Retinal pigment epithelial cell (primary cell): Measurements from ENCODE around the gene MUSK.
A peak's percentile ranks its signal among the peaks of the same experiment; 100 is the strongest.

Experiments
- DNase-seq: peaks from one replicate; pipeline ENCODE4 v3.0.0-alpha.2; 2010; ENCODE audit warnings: low read depth
- H3K4me3 ChIP-seq: 2 replicates; pipeline ENCODE4 v1.5.1; 2011; ENCODE audit warnings: mild to moderate bottlenecking, low read length, control low read depth, moderate library complexity
- TF ChIP-seq, protein P1 (sequence below): conservative IDR thresholded peaks from 2 replicates; pipeline ENCODE4 v1.5.1; 2011; ENCODE audit warnings: low read depth, low read length, control low read depth, inconsistent platforms

The MUSK gene

DNA sequence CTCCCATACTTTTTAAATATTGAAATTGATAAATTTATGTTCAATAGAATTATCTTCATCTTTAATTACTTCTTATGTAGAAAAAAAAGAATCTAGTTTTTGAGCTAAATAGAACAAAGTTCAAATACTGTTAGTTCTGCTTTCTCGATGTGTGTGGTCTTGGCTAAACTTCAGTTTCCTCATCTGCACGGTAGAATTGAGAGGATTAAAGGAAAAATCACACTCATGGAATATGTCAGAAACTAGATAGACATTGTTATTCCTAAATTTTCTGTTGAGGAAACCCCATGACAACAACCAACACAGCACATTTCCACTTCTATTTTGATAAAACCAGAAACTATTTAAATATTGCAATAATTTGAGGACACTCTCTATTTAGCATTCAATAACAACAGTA lies 100.3 kb downstream of the MUSK start:
- TF ChIP-seq, protein P1, sequence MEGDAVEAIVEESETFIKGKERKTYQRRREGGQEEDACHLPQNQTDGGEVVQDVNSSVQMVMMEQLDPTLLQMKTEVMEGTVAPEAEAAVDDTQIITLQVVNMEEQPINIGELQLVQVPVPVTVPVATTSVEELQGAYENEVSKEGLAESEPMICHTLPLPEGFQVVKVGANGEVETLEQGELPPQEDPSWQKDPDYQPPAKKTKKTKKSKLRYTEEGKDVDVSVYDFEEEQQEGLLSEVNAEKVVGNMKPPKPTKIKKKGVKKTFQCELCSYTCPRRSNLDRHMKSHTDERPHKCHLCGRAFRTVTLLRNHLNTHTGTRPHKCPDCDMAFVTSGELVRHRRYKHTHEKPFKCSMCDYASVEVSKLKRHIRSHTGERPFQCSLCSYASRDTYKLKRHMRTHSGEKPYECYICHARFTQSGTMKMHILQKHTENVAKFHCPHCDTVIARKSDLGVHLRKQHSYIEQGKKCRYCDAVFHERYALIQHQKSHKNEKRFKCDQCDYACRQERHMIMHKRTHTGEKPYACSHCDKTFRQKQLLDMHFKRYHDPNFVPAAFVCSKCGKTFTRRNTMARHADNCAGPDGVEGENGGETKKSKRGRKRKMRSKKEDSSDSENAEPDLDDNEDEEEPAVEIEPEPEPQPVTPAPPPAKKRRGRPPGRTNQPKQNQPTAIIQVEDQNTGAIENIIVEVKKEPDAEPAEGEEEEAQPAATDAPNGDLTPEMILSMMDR, result no peak
- no peak for DNase-seq
- H3K4me3 ChIP-seq, result no peak overlapping the region

DNA sequence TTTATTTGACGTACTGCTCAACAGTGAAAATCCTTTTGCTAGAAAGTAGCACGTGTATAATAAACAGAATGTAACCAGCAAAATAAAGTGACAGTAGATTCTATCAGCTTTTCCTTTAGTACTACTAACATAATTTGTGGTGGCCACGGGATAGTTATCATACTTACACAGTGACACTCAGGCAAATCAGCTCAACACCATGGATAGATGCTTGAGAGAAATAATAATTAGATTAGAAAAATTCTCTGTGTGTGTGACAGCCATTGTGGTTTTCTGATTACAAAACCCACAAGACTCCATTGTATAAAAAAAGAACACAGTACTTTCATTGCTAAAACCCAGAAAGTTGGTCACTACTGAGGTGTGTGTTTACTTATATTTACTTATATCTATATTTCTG lies 101.1 kb downstream of the MUSK start:
- H3K4me3 ChIP-seq, result no peak overlapping the region
- TF ChIP-seq, protein P1, result no peak
- no peak for DNase-seq

DNA sequence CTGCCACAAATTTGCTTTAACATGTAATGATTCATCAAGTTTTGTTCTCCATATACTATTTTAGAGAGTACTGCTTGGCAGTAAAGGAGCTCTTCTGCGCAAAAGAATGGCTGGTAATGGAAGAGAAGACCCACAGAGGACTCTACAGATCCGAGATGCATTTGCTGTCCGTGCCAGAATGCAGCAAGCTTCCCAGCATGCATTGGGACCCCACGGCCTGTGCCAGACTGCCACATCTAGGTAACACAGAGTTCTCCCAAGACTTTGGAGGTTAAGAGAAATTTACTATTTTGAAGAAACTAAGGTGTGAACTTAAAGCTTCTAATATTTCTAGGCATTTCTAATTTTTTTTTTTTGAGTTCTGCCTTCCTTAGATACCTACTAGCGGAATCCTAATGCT lies 107.1 kb downstream of the MUSK start:
- H3K4me3 ChIP-seq, result no peak overlapping the region
- no peak for DNase-seq
- TF ChIP-seq, protein P1, result no peak

DNA sequence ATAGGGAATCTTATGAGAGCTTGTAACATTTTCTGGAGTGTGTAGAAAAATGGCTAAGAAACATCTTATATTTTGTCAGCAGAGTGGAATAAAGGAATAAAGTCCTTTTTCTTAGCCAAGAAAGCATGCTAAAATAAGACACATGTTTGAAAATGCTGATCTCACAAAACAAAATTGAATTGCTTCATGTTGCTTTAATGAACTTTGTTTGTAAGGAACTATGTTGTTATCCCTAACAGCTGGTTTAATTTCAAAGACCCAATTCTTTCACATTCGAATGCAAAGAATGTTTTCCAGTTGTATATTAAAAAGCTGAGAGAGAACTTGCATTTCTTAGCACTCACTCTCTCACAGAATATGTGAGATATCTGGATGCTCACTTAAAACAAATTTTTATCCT lies 107.6 kb downstream of the MUSK start:
- TF ChIP-seq, protein P1, result no peak
- no peak for DNase-seq

DNA sequence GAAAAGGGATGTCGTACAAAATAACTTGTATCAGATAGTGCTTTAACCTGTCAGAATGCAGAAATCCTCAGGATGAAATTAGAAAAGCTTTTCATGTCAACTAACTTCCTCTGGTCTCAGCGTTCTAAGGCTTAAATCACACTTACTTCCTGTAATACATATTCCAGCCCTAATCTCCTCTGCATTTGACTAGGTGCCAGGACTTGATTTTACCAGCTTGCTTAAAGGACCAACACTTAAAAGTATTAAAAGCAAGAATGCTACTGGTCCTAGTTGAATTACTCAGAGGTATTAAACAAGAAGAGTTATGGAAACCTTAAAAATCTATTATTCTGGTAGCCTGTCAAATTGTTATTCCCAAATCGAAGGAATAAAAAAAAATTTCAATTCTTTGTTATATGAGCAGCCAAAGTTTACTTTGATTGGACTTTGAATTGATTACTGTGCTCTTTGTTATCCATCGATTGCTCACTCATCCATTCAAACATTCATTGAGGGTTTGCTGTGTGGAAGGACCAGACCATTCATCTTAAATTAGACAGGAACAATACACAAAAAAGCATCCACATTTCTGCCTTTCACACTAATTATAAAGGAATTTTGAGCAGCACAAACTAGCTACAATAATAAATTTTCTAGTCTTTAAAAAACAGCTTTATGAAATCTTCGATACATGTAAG lies 108.7 kb downstream of the MUSK start:
- DNase-seq, result peak; percentile 81
- TF ChIP-seq, protein P1, result no peak

More for the DNA sequence above, 107.6 kb downstream of the MUSK start:
- no peak overlapping the region for H3K4me3 ChIP-seq

DNA sequence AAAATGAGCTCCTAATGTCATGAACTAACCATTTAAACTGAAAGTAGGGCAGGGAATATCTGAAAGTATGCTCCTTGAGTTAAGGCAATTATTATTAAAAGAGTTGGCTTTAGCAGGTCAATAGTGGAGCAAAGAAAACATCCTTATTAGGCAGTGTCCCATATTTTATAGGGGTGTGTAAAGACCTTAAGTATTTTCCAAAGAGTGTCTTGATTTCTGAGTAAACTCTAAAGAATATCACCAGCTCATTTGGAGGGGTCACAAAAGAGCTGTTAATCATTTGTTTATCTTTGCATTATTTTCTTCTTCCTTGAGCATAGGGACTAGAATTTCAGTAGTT lies 109.3 kb downstream of the MUSK start:
- no peak overlapping the region for H3K4me3 ChIP-seq
- DNase-seq, result no peak
- TF ChIP-seq, protein P1, result no peak

More for the DNA sequence above, 108.7 kb downstream of the MUSK start:
- no peak overlapping the region for H3K4me3 ChIP-seq

DNA sequence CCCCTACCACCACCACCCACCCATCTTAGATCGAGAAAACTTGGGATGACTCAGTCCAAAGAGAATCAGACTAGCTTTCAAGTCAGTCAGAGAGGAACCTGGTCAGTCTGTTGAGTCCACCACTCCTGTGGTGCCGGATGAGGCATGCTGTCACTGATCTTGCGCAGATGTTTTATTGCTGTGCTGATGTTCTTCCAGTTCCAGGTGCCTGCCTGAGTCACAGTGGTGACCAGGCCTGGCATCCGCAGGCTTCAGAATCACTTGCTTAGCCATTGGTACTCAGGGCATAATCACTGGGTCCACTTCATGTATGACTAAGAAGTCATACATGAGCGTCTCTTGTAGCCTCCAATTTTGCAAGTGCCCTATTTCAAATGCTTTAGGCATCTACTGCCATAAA lies 114.1 kb downstream of the MUSK start:
- TF ChIP-seq, protein P1, result no peak
- H3K4me3 ChIP-seq, result no peak overlapping the region
- DNase-seq, result no peak
